H9 (cell line): ENCODE results near the gene CTDSP2. TPM values are rescaled to one million over a fixed set of nuclear protein-coding genes. Genes with fewer than 3 reads are reported as not detected.

Experiments used
- DNase-seq: peaks from one replicate; pipeline ENCODE4 v3.0.0-alpha.2; 2017
- H2AFZ ChIP-seq: one replicate; pipeline ENCODE4 v1.6.1; 2013; ENCODE audit warnings: mild to moderate bottlenecking, low read length, control low read depth, moderate library complexity
- H2AK5ac ChIP-seq: 2 replicates; pipeline ENCODE4 v1.6.1; 2013; ENCODE audit warnings: low read length, control low read depth, mixed read lengths; ENCODE audit not compliant: insufficient read length
- H2BK120ac ChIP-seq: one replicate; pipeline ENCODE4 v1.6.1; 2013; ENCODE audit warnings: low read depth, mild to moderate bottlenecking, low read length, control low read depth, inconsistent platforms; ENCODE audit not compliant: poor library complexity, severe bottlenecking
- H2BK12ac ChIP-seq: 2 replicates; pipeline ENCODE4 v1.6.1; 2013; ENCODE audit warnings: low read length, control low read depth, mixed read lengths, low read depth; ENCODE audit not compliant: insufficient read length
- H2BK15ac ChIP-seq: 2 replicates; pipeline ENCODE4 v1.6.1; 2013; ENCODE audit warnings: low read depth, low read length, control low read depth
- H2BK20ac ChIP-seq: one replicate; pipeline ENCODE4 v1.6.1; 2013; ENCODE audit warnings: low read depth, mild to moderate bottlenecking, low read length, control low read depth, inconsistent platforms; ENCODE audit not compliant: poor library complexity, severe bottlenecking
- H2BK5ac ChIP-seq: 2 replicates; pipeline ENCODE4 v1.6.1; 2013; ENCODE audit warnings: low read length, control low read depth, mixed read lengths; ENCODE audit not compliant: insufficient read length
- H3K14ac ChIP-seq: 2 replicates; pipeline ENCODE4 v1.6.1; 2013; ENCODE audit warnings: low read length, control low read depth; ENCODE audit not compliant: insufficient read depth
- H3K18ac ChIP-seq: 2 replicates; pipeline ENCODE4 v1.6.1; 2013; ENCODE audit warnings: low read depth, mild to moderate bottlenecking, mixed read lengths, low read length, control low read depth; ENCODE audit not compliant: insufficient read length
- H3K23ac ChIP-seq: 2 replicates; pipeline ENCODE4 v1.6.1; 2013; ENCODE audit warnings: low read length, control low read depth, mixed read lengths, low read depth; ENCODE audit not compliant: insufficient read length
- H3K23me2 ChIP-seq: 2 replicates; pipeline ENCODE4 v1.6.1; 2013; ENCODE audit warnings: low read depth, mild to moderate bottlenecking, mixed read lengths, low read length, control low read depth; ENCODE audit not compliant: insufficient read length, poor library complexity, severe bottlenecking
- H3K27ac ChIP-seq: 2 replicates; pipeline ENCODE4 v1.5.1; 2013; ENCODE audit warnings: low read length, control low read depth, mixed read lengths, low read depth; ENCODE audit not compliant: insufficient read length
- H3K27me3 ChIP-seq: 2 replicates; pipeline ENCODE4 v1.6.1; 2013; ENCODE audit warnings: low read length, control low read depth, inconsistent platforms; ENCODE audit not compliant: insufficient read depth
- H3K4ac ChIP-seq: 2 replicates; pipeline ENCODE4 v1.6.1; 2013; ENCODE audit warnings: low read depth, mild to moderate bottlenecking, control low read depth, inconsistent platforms, low read length, moderate library complexity
- H3K4me1 ChIP-seq: 2 replicates; pipeline ENCODE4 v1.6.1; 2013; ENCODE audit warnings: low read length, control low read depth, inconsistent platforms; ENCODE audit not compliant: insufficient read depth
- H3K4me2 ChIP-seq: 2 replicates; pipeline ENCODE4 v1.6.1; 2013; ENCODE audit warnings: low read length, control low read depth, mixed read lengths; ENCODE audit not compliant: insufficient read length, insufficient read depth
- H3K56ac ChIP-seq: 2 replicates; pipeline ENCODE4 v1.6.1; 2013; ENCODE audit warnings: low read depth, mild to moderate bottlenecking, mixed read lengths, low read length, control low read depth; ENCODE audit not compliant: insufficient read length
- H3K79me1 ChIP-seq: 2 replicates; pipeline ENCODE4 v1.6.1; 2013; ENCODE audit warnings: low read depth, mild to moderate bottlenecking, moderate library complexity, low read length, control low read depth, inconsistent platforms; ENCODE audit not compliant: insufficient read depth, poor library complexity, severe bottlenecking
- H3K79me2 ChIP-seq: 2 replicates; pipeline ENCODE4 v1.6.1; 2013; ENCODE audit warnings: low read length, control low read depth, inconsistent platforms; ENCODE audit not compliant: insufficient read depth
- H3K9ac ChIP-seq: 2 replicates; pipeline ENCODE4 v1.6.1; 2013; ENCODE audit warnings: low read length, control low read depth, mixed read lengths; ENCODE audit not compliant: insufficient read length; ENCODE audit errors: extremely low read depth
- H3K9me3 ChIP-seq: one replicate; pipeline ENCODE4 v1.6.1; 2013; ENCODE audit warnings: low read depth, low read length, inconsistent platforms; ENCODE audit not compliant: control insufficient read depth
- H3T11ph ChIP-seq: one replicate; pipeline ENCODE4 v1.6.1; 2013; ENCODE audit warnings: mild to moderate bottlenecking, low read length, control low read depth, inconsistent platforms
- H4K20me1 ChIP-seq: one replicate; pipeline ENCODE4 v1.6.1; 2013; ENCODE audit not compliant: control insufficient read depth, insufficient read length, insufficient read depth
- H4K5ac ChIP-seq: 2 replicates; pipeline ENCODE4 v1.6.1; 2013; ENCODE audit warnings: low read depth, mild to moderate bottlenecking, mixed read lengths, low read length, control low read depth; ENCODE audit not compliant: insufficient read length
- H4K8ac ChIP-seq: replicated peaks from 2 replicates; pipeline ENCODE4 v1.6.1; 2013; ENCODE audit warnings: low read length, control low read depth, mixed read lengths, low read depth; ENCODE audit not compliant: insufficient read length
- H4K91ac ChIP-seq: 2 replicates; pipeline ENCODE4 v1.6.1; 2013; ENCODE audit warnings: low read depth, mild to moderate bottlenecking, moderate library complexity, mixed read lengths, low read length, control low read depth; ENCODE audit not compliant: insufficient read length
- H3K27ac Mint-ChIP-seq, 3 experiments: 2 replicates in 2 of 3; 3 replicates in 1 of 3; pipeline ENCODE4 v1.8.0; 2020 to 2021; ENCODE audit warnings: mixed read lengths in 3 of 3, mild to moderate bottlenecking in 1 of 3, moderate library complexity in 1 of 3
- H3K27me3 Mint-ChIP-seq: 2 replicates; pipeline ENCODE4 v1.8.0; 2021; ENCODE audit warnings: low read depth, mild to moderate bottlenecking, moderate library complexity, mixed read lengths
- H3K36me3 Mint-ChIP-seq, 3 experiments: 2 replicates in 2 of 3; 3 replicates in 1 of 3; pipeline ENCODE4 v1.8.0; 2020 to 2021; ENCODE audit warnings: low read depth in 3 of 3, mixed read lengths in 3 of 3; ENCODE audit not compliant: insufficient read depth in 1 of 3
- H3K4me1 Mint-ChIP-seq, 2 experiments: 2 replicates each; pipeline ENCODE4 v1.8.0; 2020; ENCODE audit warnings: mixed read lengths in 2 of 2
- H3K4me3 Mint-ChIP-seq, 2 experiments: 2 replicates in 1 of 2; 3 replicates in 1 of 2; pipeline ENCODE4 v1.8.0; 2020 to 2021; ENCODE audit warnings: mild to moderate bottlenecking in 2 of 2, mixed read lengths in 2 of 2, moderate library complexity in 1 of 2
- H3K9me3 Mint-ChIP-seq, 2 experiments: 2 replicates in 1 of 2; 3 replicates in 1 of 2; pipeline ENCODE4 v1.8.0; 2020; ENCODE audit warnings: mild to moderate bottlenecking in 2 of 2, mixed read lengths in 2 of 2, moderate library complexity in 1 of 2
- WGBS: extraction: QIAGEN DNeasy Blood & Tissue Kit; methylation state at CpG from one replicate; pipeline ENCODE4 v1.1.7; 2013; ENCODE audit warnings: missing lambda C conversion rate, low lambda C conversion rate, mixed read lengths; ENCODE audit not compliant: insufficient read length; ENCODE audit errors: extremely low coverage; 5-methylcytosine and 5-hydroxymethylcytosine counted together
- total RNA-seq: library from RNA; stranded (reverse); gene quantifications from 2 replicates; pipeline ENCODE4 v1.2.1, GENCODE V29; 2021
- TF ChIP-seq, protein P1 (sequence below): fragments of 200-600 bp; sonication (generic); conservative IDR thresholded peaks from 3 replicates; pipeline ENCODE4 v1.8.0; 2021; ENCODE audit warnings: antibody characterized with exemption, mild to moderate bottlenecking

Gene CTDSP2
- total RNA-seq, 1 experiment from 2014 or later: 103 TPM

DNA sequence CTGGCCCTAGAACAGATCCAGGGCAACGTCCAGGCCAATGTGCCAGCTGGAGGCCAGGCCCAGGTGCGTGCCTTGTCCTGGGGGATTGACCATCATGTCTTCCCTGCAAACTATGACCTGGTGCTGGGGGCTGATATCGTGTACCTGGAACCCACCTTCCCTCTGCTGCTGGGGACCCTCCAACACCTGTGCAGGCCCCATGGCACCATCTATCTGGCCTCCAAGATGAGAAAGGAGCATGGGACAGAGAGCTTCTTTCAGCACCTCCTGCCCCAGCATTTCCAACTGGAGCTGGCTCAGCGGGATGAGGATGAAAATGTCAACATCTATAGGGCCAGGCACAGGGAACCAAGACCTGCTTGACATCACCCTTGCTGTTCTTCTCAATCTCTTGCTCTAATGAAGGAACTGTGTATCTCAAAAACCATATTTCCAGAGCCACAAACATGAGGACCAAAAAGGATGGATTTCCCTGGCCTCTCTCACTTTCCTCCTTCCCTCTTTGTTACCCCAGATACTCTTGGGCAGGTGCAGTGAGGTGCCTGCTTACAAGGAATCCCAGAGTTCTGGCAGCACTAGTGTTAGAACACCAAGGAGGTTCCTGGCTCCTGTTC, 66.1 kb downstream of the CTDSP2 start:
- H3K4me3 Mint-ChIP-seq: no peak overlapping the region

More for the DNA sequence above, 66.1 kb downstream of the CTDSP2 start:
- no peak overlapping the region for H2AFZ ChIP-seq
- H3K27me3 Mint-ChIP-seq: no peaks in the 10 kb centered on the region; the same call in 1 of the 2 replicates
- H2BK12ac ChIP-seq: no peak overlapping the region
- peaks cover 4 to 7% of the 10 kb centered on the region in 2 experiments for H3K4me1 Mint-ChIP-seq
- H3K36me3 Mint-ChIP-seq: peaks cover 5 to 15% (median 6%) of the 10 kb centered on the region in 3 experiments
- no peak overlapping the region for H3K4me2 ChIP-seq
- WGBS: no CpG with 5 or more reads among the region's 4 CpGs
- no peak overlapping the region for H3K23ac ChIP-seq
- H3K27me3 ChIP-seq: no peaks in the 10 kb centered on the region
- no peak overlapping the region for H3K4ac ChIP-seq
- no peak overlapping the region for H2BK5ac ChIP-seq
- H3K4me1 ChIP-seq: no peaks in the 10 kb centered on the region
- H3K79me2 ChIP-seq: no peaks in the 10 kb centered on the region; the same call in 1 of the 2 replicates
- H3T11ph ChIP-seq: no peak overlapping the region
- H2AK5ac ChIP-seq: no peak overlapping the region
- DNase-seq: no peak
- no peak overlapping the region for H2BK15ac ChIP-seq
- H2BK20ac ChIP-seq: no peak overlapping the region
- H3K9me3 ChIP-seq: no peaks in the 10 kb centered on the region
- H4K8ac ChIP-seq: no peak overlapping the region
- H3K18ac ChIP-seq: no peak overlapping the region
- H3K9ac ChIP-seq: no peak overlapping the region
- H3K23me2 ChIP-seq: peaks cover 5% of the 10 kb centered on the region
- no peak overlapping the region for H3K27ac Mint-ChIP-seq
- TF ChIP-seq, protein P1, sequence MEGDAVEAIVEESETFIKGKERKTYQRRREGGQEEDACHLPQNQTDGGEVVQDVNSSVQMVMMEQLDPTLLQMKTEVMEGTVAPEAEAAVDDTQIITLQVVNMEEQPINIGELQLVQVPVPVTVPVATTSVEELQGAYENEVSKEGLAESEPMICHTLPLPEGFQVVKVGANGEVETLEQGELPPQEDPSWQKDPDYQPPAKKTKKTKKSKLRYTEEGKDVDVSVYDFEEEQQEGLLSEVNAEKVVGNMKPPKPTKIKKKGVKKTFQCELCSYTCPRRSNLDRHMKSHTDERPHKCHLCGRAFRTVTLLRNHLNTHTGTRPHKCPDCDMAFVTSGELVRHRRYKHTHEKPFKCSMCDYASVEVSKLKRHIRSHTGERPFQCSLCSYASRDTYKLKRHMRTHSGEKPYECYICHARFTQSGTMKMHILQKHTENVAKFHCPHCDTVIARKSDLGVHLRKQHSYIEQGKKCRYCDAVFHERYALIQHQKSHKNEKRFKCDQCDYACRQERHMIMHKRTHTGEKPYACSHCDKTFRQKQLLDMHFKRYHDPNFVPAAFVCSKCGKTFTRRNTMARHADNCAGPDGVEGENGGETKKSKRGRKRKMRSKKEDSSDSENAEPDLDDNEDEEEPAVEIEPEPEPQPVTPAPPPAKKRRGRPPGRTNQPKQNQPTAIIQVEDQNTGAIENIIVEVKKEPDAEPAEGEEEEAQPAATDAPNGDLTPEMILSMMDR: no peak
- no peak overlapping the region for H3K14ac ChIP-seq
- H4K91ac ChIP-seq: no peak overlapping the region
- no peak overlapping the region for H3K56ac ChIP-seq
- H3K27ac ChIP-seq: no peak overlapping the region
- no peaks in the 10 kb centered on the region for H4K20me1 ChIP-seq
- H4K5ac ChIP-seq: no peak overlapping the region
- no peaks in the 10 kb centered on the region for H3K79me1 ChIP-seq
- no peak overlapping the region for H2BK120ac ChIP-seq
- peaks cover 0 to 3% of the 10 kb centered on the region in 2 experiments; a peak in 2 of 5 replicates for H3K9me3 Mint-ChIP-seq
